ENCODE results near the gene SERPINE1.
A peak's percentile ranks its signal among the peaks of the same experiment; 100 is the strongest.

SERPINE1 gene

DNA sequence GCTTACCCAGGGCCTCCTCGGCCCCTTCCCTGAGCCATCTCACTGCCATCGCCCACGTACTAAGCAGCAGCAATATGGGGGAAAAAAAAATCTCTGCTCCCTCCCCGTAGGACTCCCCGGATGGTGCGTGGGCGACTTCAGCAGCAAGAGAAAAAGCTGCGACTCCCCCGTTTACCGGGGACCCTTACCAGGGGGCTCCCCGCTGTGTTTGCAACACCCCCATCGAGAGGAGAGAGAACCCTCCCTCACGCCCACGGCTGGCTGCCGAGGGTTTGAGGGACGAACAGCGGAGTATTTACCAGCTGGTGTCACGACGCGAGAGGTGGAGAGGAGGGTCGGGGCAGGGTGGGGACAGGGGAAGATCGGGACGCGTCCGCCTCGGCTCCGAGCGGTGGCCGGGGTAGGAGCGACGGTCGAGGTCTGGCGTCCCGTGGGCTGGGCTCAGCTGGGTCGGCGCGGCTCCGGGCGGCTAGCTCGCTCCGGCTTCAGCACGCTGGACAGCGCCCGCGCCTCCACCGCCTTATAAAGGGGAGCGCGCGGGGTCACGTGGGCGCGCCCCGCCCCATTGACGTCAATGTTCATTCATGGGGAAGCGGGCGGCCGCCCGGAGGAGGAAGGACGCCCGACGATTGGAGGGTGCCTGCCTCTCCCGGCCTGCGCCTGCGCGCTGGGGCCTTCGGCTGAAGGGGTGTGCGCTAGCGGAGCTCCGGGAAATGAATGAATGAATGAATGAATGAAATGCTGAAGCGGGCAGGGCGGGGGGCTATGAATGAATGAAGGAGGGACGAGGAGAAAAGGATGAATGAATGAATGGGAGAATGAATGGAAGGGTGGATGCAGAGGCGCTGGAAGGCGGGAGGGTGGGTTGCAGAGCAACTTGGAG, 38.4 kb downstream of the SERPINE1 start, which contains the start of gene VGF (continued):
- TF ChIP-seq OVOL3 (tag by site-specific recombination; IDR thresholded peaks at IDR 0.05) (no peak), ZNF266 (tag by site-specific recombination; IDR thresholded peaks at IDR 0.05; ENCODE audit: low read depth) (no peak), ZNF2 (tag by site-specific recombination; IDR thresholded peaks at IDR 0.05) (peak; percentile 11), ZIC2 (tag by site-specific recombination; IDR thresholded peaks at IDR 0.05) (peak; percentile 17; the same call in 1 of the 2 replicates), PRDM1 (tag by site-specific recombination; IDR thresholded peaks at IDR 0.05) (no peak), ZNF175 (tag by site-specific recombination; IDR thresholded peaks at IDR 0.05) (no peak)
- TF ChIP-seq, protein P1, sequence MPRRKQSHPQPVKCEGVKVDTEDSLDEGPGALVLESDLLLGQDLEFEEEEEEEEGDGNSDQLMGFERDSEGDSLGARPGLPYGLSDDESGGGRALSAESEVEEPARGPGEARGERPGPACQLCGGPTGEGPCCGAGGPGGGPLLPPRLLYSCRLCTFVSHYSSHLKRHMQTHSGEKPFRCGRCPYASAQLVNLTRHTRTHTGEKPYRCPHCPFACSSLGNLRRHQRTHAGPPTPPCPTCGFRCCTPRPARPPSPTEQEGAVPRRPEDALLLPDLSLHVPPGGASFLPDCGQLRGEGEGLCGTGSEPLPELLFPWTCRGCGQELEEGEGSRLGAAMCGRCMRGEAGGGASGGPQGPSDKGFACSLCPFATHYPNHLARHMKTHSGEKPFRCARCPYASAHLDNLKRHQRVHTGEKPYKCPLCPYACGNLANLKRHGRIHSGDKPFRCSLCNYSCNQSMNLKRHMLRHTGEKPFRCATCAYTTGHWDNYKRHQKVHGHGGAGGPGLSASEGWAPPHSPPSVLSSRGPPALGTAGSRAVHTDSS (tag by site-specific recombination; IDR thresholded peaks at IDR 0.05), result no peak; the same call in 1 of the 2 replicates
- TF ChIP-seq, protein P2, sequence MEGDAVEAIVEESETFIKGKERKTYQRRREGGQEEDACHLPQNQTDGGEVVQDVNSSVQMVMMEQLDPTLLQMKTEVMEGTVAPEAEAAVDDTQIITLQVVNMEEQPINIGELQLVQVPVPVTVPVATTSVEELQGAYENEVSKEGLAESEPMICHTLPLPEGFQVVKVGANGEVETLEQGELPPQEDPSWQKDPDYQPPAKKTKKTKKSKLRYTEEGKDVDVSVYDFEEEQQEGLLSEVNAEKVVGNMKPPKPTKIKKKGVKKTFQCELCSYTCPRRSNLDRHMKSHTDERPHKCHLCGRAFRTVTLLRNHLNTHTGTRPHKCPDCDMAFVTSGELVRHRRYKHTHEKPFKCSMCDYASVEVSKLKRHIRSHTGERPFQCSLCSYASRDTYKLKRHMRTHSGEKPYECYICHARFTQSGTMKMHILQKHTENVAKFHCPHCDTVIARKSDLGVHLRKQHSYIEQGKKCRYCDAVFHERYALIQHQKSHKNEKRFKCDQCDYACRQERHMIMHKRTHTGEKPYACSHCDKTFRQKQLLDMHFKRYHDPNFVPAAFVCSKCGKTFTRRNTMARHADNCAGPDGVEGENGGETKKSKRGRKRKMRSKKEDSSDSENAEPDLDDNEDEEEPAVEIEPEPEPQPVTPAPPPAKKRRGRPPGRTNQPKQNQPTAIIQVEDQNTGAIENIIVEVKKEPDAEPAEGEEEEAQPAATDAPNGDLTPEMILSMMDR (tag by site-specific recombination; IDR thresholded peaks at IDR 0.05), result no peak
- TF ChIP-seq, protein P3, sequence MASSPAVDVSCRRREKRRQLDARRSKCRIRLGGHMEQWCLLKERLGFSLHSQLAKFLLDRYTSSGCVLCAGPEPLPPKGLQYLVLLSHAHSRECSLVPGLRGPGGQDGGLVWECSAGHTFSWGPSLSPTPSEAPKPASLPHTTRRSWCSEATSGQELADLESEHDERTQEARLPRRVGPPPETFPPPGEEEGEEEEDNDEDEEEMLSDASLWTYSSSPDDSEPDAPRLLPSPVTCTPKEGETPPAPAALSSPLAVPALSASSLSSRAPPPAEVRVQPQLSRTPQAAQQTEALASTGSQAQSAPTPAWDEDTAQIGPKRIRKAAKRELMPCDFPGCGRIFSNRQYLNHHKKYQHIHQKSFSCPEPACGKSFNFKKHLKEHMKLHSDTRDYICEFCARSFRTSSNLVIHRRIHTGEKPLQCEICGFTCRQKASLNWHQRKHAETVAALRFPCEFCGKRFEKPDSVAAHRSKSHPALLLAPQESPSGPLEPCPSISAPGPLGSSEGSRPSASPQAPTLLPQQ (tag by site-specific recombination; IDR thresholded peaks at IDR 0.05), result peak; percentile 57

DNA sequence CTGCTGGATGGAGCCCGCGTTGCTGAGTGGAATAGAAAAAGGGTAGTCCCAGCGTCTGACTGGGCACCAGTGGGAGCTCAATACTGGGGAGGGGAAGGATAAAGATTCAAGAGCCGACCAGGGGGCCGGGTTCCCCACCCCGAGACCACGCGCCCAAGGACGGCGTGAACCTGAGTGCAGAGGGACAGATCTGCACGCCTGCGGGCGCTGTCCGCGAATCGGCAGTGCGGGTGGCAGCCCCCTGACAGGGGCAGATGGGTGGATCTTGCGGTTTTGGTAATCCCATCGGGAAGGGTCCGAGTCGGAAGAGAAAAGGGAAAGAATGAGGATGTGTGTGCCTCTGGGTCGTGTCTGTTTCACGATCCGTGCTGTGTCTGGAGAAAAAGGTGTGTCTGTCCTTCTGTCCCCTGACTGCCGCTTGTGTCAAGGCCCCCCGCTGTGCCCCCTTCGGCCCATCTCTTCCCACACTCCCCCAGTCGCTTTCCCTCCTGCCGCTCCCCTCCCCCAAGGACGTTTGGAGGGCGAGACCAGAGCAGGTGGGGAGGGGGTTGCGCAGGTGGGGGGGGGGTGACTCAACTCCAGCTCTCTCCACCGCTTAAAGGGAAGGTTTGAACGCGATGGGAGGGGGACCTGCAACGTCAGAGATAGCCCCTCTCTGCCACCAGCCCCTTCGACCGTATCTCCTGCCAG, 39.2 kb downstream of the SERPINE1 start:
- Histone ChIP-seq H3K4me1 (ENCODE audit: control insufficient read depth, insufficient read depth, low read length) (peaks cover 18% of the 10 kb centered on the region), H3K4me3 (ENCODE audit: low read depth, low read length) (peak overlapping the region; percentile 15), H3K36me3 (ENCODE audit: control insufficient read depth in 2 of 2, insufficient read depth in 1 of 2, low read length in 2 of 2) (no peaks in the 10 kb centered on the region), H3K27ac (ENCODE audit: extremely low read depth, low read depth, low read length) (no peak overlapping the region), H3K9me3 (ENCODE audit: control insufficient read depth, insufficient read depth, low read depth, low read length) (no peaks in the 10 kb centered on the region)
- ChIA-PET CTCF (interaction anchor here (0.6 to 2.4 kb wide), 6 partner anchors 8 to 26 kb away, joined by 3 to 14 read pairs (median 5); no protein-coding TSS in a partner anchor), POLR2A (interaction anchor here (1.0 to 1.2 kb wide), 4 partner anchors 40 to 460 kb away, joined by 3 to 6 read pairs (median 3); partner anchors contain the start of genes POP7, SERPINE1 and ZNHIT1)
- TF ChIP-seq ZNF214 (tag by site-specific recombination; IDR thresholded peaks at IDR 0.05; ENCODE audit: borderline replicate concordance) (no peak), ZEB2 (tag by site-specific recombination; IDR thresholded peaks at IDR 0.05) (no peak), ZNF354C (tag by site-specific recombination; IDR thresholded peaks at IDR 0.05; ENCODE audit: borderline replicate concordance, low read depth) (no peak), ZNF558 (tag by site-specific recombination; IDR thresholded peaks at IDR 0.05) (no peak), IKZF3 (tag by site-specific recombination; IDR thresholded peaks at IDR 0.05) (0 out of 2 replicates have a peak, but pooled peaks have one; percentile 29), ZSCAN23 (tag by site-specific recombination; IDR thresholded peaks at IDR 0.05) (no peak), ZNF626 (tag by site-specific recombination; IDR thresholded peaks at IDR 0.05) (no peak), YY2 (tag by site-specific recombination; IDR thresholded peaks at IDR 0.05) (no peak), ZBTB17 (tag by site-specific recombination; IDR thresholded peaks at IDR 0.05) (peak; percentile 83), SETDB1 (IDR thresholded peaks at IDR 0.05; ENCODE audit: insufficient read length, low read length) (no peak), ZSCAN30 (tag by site-specific recombination; IDR thresholded peaks at IDR 0.05) (no peak), ZNF132 (tag by site-specific recombination; IDR thresholded peaks at IDR 0.05; ENCODE audit: borderline replicate concordance) (no peak), ZNF324 (tag by site-specific recombination; IDR thresholded peaks at IDR 0.05) (no peak), ZNF133 (tag by site-specific recombination; IDR thresholded peaks at IDR 0.05) (no peak), ZNF292 (tag by site-specific recombination; IDR thresholded peaks at IDR 0.05; ENCODE audit: borderline replicate concordance, low read depth) (no peak), WT1 (tag by site-specific recombination; IDR thresholded peaks at IDR 0.05) (no peak)
- TF ChIP-seq, protein P4, sequence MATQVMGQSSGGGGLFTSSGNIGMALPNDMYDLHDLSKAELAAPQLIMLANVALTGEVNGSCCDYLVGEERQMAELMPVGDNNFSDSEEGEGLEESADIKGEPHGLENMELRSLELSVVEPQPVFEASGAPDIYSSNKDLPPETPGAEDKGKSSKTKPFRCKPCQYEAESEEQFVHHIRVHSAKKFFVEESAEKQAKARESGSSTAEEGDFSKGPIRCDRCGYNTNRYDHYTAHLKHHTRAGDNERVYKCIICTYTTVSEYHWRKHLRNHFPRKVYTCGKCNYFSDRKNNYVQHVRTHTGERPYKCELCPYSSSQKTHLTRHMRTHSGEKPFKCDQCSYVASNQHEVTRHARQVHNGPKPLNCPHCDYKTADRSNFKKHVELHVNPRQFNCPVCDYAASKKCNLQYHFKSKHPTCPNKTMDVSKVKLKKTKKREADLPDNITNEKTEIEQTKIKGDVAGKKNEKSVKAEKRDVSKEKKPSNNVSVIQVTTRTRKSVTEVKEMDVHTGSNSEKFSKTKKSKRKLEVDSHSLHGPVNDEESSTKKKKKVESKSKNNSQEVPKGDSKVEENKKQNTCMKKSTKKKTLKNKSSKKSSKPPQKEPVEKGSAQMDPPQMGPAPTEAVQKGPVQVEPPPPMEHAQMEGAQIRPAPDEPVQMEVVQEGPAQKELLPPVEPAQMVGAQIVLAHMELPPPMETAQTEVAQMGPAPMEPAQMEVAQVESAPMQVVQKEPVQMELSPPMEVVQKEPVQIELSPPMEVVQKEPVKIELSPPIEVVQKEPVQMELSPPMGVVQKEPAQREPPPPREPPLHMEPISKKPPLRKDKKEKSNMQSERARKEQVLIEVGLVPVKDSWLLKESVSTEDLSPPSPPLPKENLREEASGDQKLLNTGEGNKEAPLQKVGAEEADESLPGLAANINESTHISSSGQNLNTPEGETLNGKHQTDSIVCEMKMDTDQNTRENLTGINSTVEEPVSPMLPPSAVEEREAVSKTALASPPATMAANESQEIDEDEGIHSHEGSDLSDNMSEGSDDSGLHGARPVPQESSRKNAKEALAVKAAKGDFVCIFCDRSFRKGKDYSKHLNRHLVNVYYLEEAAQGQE (tag by site-specific recombination; IDR thresholded peaks at IDR 0.05), result peak; percentile 77; the same call in 1 of the 2 replicates
- TF ChIP-seq, protein P5, sequence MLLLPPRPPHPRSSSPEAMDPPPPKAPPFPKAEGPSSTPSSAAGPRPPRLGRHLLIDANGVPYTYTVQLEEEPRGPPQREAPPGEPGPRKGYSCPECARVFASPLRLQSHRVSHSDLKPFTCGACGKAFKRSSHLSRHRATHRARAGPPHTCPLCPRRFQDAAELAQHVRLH (tag by site-specific recombination; IDR thresholded peaks at IDR 0.05), result no peak

Data from HEK293 (cell line).